B cell (primary cell): Measurements from ENCODE around the gene CHD2. TPM values are rescaled to one million over a fixed set of nuclear protein-coding genes. Genes with fewer than 3 reads are reported as not detected.
"Not testable (repeated sequence)": the region's sequence is repeated elsewhere in the genome, so short reads cannot be mapped to it uniquely, and the experiment has no call there.

Experiments
- ATAC-seq: fragments of 200-7000 bp; cut with Tn5 transposase; one replicate; pipeline ENCODE4 v1.10.0; 2021; ENCODE audit warnings: low read depth, mild to moderate bottlenecking, moderate number of reproducible peaks, moderate library complexity
- CTCF ChIA-PET: fragments of 350-600 bp; sonication (Branson Sonifier 250); formaldehyde crosslinking; loops from one replicate; lab custom pipeline; 2021; ENCODE audit warnings: antibody characterized with exemption, inconsistent platforms; lab: Charles Lee
- POLR2A ChIA-PET: fragments of 350-600 bp; sonication (Branson Sonifier 250); formaldehyde crosslinking; loops from one replicate; lab custom pipeline; 2021; ENCODE audit warnings: antibody characterized with exemption; lab: Charles Lee
- DNase-seq: peaks from one replicate; pipeline ENCODE4 v3.0.0; 2013
- H2AFZ ChIP-seq: 2 replicates; pipeline ENCODE4 v1.6.1; 2012; ENCODE audit warnings: mild to moderate bottlenecking, low read depth, low read length; ENCODE audit not compliant: insufficient read depth, poor library complexity, severe bottlenecking
- H3K27ac ChIP-seq, 2 donors: 1 replicate in 1 of 2; 2 replicates in 1 of 2; pipeline ENCODE4 v1.5.1; 2012 to 2013; ENCODE audit warnings: low read length in 2 of 2, mild to moderate bottlenecking in 2 of 2, moderate library complexity in 1 of 2
- H3K27me3 ChIP-seq, 4 experiments: fragments of 200-600 bp in 1 of 4; sonication (generic) in 1 of 4; replicated peaks in 1 of 4; 1 replicate in 2 of 4; 2 replicates in 2 of 4; pipeline versions ENCODE4 v1.6.1 to v1.7.0; 2013 to 2016; ENCODE audit warnings: low read length in 3 of 4, mild to moderate bottlenecking in 2 of 4, mixed read lengths in 1 of 4, moderate library complexity in 1 of 4; ENCODE audit not compliant: insufficient read depth in 4 of 4, control insufficient read depth in 3 of 4; ENCODE audit errors: control extremely low read depth in 1 of 4
- H3K36me3 ChIP-seq, 2 experiments: replicated peaks in 1 of 2; 1 replicate in 1 of 2; 2 replicates in 1 of 2; pipeline versions ENCODE4 v1.6.1 to v1.7.1; 2013; ENCODE audit warnings: low read length in 1 of 2; ENCODE audit not compliant: insufficient read depth in 2 of 2, control insufficient read depth in 1 of 2; ENCODE audit errors: control extremely low read depth in 1 of 2, extremely low read depth in 1 of 2
- H3K4me1 ChIP-seq, 2 donors: fragments of 200-600 bp in 1 of 2; sonication (generic) in 1 of 2; 1 replicate in 1 of 2; 2 replicates in 1 of 2; pipeline versions ENCODE4 v1.5.1 to v1.6.1; 2013 to 2017; ENCODE audit warnings: low read length in 2 of 2; ENCODE audit not compliant: control insufficient read depth in 2 of 2, insufficient read depth in 2 of 2
- H3K4me2 ChIP-seq: replicated peaks from 2 replicates; pipeline ENCODE3; 2012; ENCODE audit warnings: mild to moderate bottlenecking, low read depth, low read length; ENCODE audit not compliant: poor library complexity, severe bottlenecking
- H3K4me3 ChIP-seq, 5 experiments: fragments of 200-600 bp in 1 of 5; sonication (generic) in 1 of 5; 1 replicate in 3 of 5; 2 replicates in 2 of 5; pipeline versions ENCODE4 v1.5.1 to v1.7.0; 2011 to 2016; ENCODE audit warnings: low read length in 4 of 5, mild to moderate bottlenecking in 4 of 5, low read depth in 2 of 5, control low read depth in 1 of 5, moderate library complexity in 1 of 5; ENCODE audit not compliant: insufficient read depth in 1 of 5; ENCODE audit errors: control extremely low read depth in 1 of 5, extremely low read depth in 1 of 5
- H3K79me2 ChIP-seq: fragments of 200-600 bp; sonication (generic); one replicate; pipeline ENCODE4 v1.6.0; 2016; ENCODE audit warnings: low read length; ENCODE audit not compliant: control insufficient read depth, insufficient read depth
- H3K9ac ChIP-seq: fragments of 200-600 bp; sonication (generic); 2 replicates; pipeline ENCODE4 v1.6.1; 2017; ENCODE audit warnings: mild to moderate bottlenecking, low read length, moderate library complexity
- H3K9me3 ChIP-seq, 3 donors: one replicate each; pipeline versions ENCODE4 v1.6.1 to v1.7.1; 2013; ENCODE audit warnings: low read length in 2 of 3; ENCODE audit not compliant: control insufficient read depth in 2 of 3, insufficient read depth in 1 of 3; ENCODE audit errors: control extremely low read depth in 1 of 3
- H4K20me1 ChIP-seq: 2 replicates; pipeline ENCODE4 v1.6.0; 2012; ENCODE audit warnings: mild to moderate bottlenecking, low read length; ENCODE audit not compliant: insufficient read depth, control insufficient read depth, poor library complexity, severe bottlenecking
- H3K27ac Mint-ChIP-seq: one replicate; pipeline ENCODE4 v1.8.0; 2021; ENCODE audit warnings: mixed read lengths
- H3K27me3 Mint-ChIP-seq: one replicate; pipeline ENCODE4 v1.8.0; 2021; ENCODE audit warnings: mixed read lengths
- H3K4me1 Mint-ChIP-seq: one replicate; pipeline ENCODE4 v1.8.0; 2021; ENCODE audit warnings: mixed read lengths
- H3K4me3 Mint-ChIP-seq: one replicate; pipeline ENCODE4 v1.8.0; 2021; ENCODE audit warnings: mixed read lengths
- H3K9me3 Mint-ChIP-seq: one replicate; pipeline ENCODE4 v1.8.0; 2022; ENCODE audit warnings: mixed read lengths; ENCODE audit not compliant: insufficient read depth
- CTCF ChIP-seq: fragments of 200-600 bp; IDR thresholded peaks from one replicate; pipeline ENCODE4 v1.8.0; 2022; ENCODE audit warnings: antibody characterized with exemption, mild to moderate bottlenecking
- EZH2 ChIP-seq: IDR thresholded peaks from 2 replicates; pipeline ENCODE4 v1.6.1; 2012; ENCODE audit warnings: borderline replicate concordance, low read depth, mild to moderate bottlenecking, moderate library complexity, low read length; ENCODE audit not compliant: insufficient read depth, poor library complexity, severe bottlenecking
- WGBS: methylation state at CpG from one replicate; pipeline ENCODE4 v1.1.5; 2013; ENCODE audit warnings: missing lambda C conversion rate; ENCODE audit not compliant: insufficient coverage; 5-methylcytosine and 5-hydroxymethylcytosine counted together
- intact Hi-C: fragments of 100-400 bp; cut with micrococcal nuclease; formaldehyde crosslinking; loops from one replicate; pipeline ENCODE4 v1.10.0; 2022
- polyA plus RNA-seq: library from polyadenylated mRNA; depleted of rRNA; stranded (reverse); fragments of >200 nt; gene quantifications from 2 replicates; pipeline ENCODE4 v1.2.3, GENCODE V29; 2012
- total RNA-seq, 2 donors: library from RNA; stranded (reverse); fragments of 120-200 nt in 1 of 2; gene quantifications; 1 replicate in 1 of 2; 2 replicates in 1 of 2; pipeline versions ENCODE4 v1.2.3 to v1.2.4, GENCODE V29; 2013 to 2022

Gene CHD2
- total and polyA plus RNA-seq, 2 donors (not counting 1 experiment from before 2014, with no cell fraction given) = 86.9 to 353 TPM

GRCh38 chr15:92870010-92870591, 30.0 kb upstream of the CHD2 start:
- H2AFZ ChIP-seq = peak overlapping the region; percentile 0
- ChIA-PET CTCF (interaction anchor here (1.1 to 1.8 kb wide), 3 partner anchors 12 to 44 kb away, joined by 3 to 8 read pairs (median 4); no protein-coding TSS in a partner anchor), POLR2A (interaction anchor here (0.6 to 1.4 kb wide), 3 partner anchors 10 to 60 kb away, joined by 3 to 7 read pairs (median 3); no protein-coding TSS in a partner anchor)
- no peak for TF ChIP-seq EZH2
- no peak for TF ChIP-seq CTCF
- no peaks in the 10 kb centered on the region for H3K4me1 ChIP-seq
- no peak overlapping the region for H3K4me2 ChIP-seq
- H3K9me3 ChIP-seq = peaks cover 0 to 6% (median 0%) of the 10 kb centered on the region in 3 donors
- 87% methylated on average over 5 of the region's 9 CpGs for WGBS
- Mint-ChIP-seq H3K27me3 (no peaks in the 10 kb centered on the region), H3K4me1 (no peaks in the 10 kb centered on the region), H3K4me3 (no peak overlapping the region), H3K9me3 (no peaks in the 10 kb centered on the region), H3K27ac (no peak overlapping the region)
- H3K79me2 ChIP-seq = no peaks in the 10 kb centered on the region
- no peaks in the 10 kb centered on the region for H3K27me3 ChIP-seq
- no peaks in the 10 kb centered on the region for H4K20me1 ChIP-seq
- no peak overlapping the region for H3K27ac ChIP-seq
- ATAC-seq (no peak), DNase-seq (no peak)
- intact Hi-C loops = loop anchor here (2.0 kb wide), 1 partner anchor 17 kb away; no protein-coding TSS in a partner anchor
- no peak overlapping the region for H3K9ac ChIP-seq
- H3K4me3 ChIP-seq = no peak overlapping the region
- no peaks in the 10 kb centered on the region for H3K36me3 ChIP-seq

- ChIA-PET POLR2A (interaction anchor here (1.3 kb wide), 1 partner anchor 9 kb away, joined by 3 read pairs; no protein-coding TSS in a partner anchor), CTCF (interaction anchor here (1.0 kb wide), 1 partner anchor 9 kb away, joined by 3 read pairs; no protein-coding TSS in a partner anchor)
- H3K4me1 Mint-ChIP-seq, H3K79me2 ChIP-seq, ATAC-seq, H3K4me3 Mint-ChIP-seq, H2AFZ ChIP-seq, H3K27me3 ChIP-seq, H3K27ac ChIP-seq, H3K9me3 ChIP-seq, H3K36me3 ChIP-seq, H3K4me3 ChIP-seq, DNase-seq, H3K9me3 Mint-ChIP-seq, H3K9ac ChIP-seq, H4K20me1 ChIP-seq, H3K4me2 ChIP-seq, H3K4me1 ChIP-seq, intact Hi-C loops, H3K27ac Mint-ChIP-seq, H3K27me3 Mint-ChIP-seq: not testable (repeated sequence)
- 100% methylated on average over 6 of the region's 6 CpGs for WGBS
Observed at GRCh38 chr15:92872967-92873366, 27.2 kb upstream of the CHD2 start.
